Fibroblast of villous mesenchyme (primary cell): ENCODE results near the gene TRMT1. TPM values are rescaled to one million over a fixed set of nuclear protein-coding genes. Genes with fewer than 3 reads are reported as not detected.
A peak's percentile ranks its signal among the peaks of the same experiment; 100 is the strongest.

Experiments
- DNase-seq: peaks from one replicate; pipeline ENCODE4 v3.0.0-alpha.2; 2010; ENCODE audit warnings: low read depth
- H3K4me3 ChIP-seq: 2 replicates; pipeline ENCODE4 v1.5.1; 2011; ENCODE audit warnings: low read depth, mild to moderate bottlenecking, low read length
- total RNA-seq: library from RNA; depleted of rRNA; stranded (reverse); fragments of >200 nt; gene quantifications from 2 replicates; pipeline ENCODE4 v1.2.3, GENCODE V29; 2012
- TF ChIP-seq, protein P1 (sequence below): IDR thresholded peaks from 2 replicates; pipeline ENCODE4 v1.5.1; 2012; ENCODE audit warnings: low read depth, mild to moderate bottlenecking, low read length; ENCODE audit not compliant: insufficient read depth

Gene TRMT1
- total RNA-seq, 1 donor, result 25.9 TPM

DNA sequence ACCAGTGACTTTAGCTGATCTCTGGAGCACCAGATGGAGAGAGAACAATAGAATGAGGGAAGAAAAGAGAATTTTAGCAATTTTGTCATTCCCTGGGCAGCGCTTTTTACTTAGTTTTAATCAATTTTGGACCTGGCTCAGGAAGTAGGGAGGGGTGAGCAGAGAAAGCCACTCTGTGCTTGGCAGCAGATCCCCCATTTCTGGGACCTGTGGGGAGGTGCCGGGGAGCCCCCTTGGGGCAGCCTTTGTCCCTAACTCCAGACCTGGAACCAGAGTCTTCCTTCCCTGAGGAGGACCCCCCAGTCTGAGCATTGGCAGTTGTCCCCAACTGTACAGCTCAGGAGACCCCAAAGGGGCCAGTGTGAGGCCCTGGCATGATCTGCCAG lies 24.4 kb downstream of the TRMT1 start:
- no peak for DNase-seq
- TF ChIP-seq, protein P1, sequence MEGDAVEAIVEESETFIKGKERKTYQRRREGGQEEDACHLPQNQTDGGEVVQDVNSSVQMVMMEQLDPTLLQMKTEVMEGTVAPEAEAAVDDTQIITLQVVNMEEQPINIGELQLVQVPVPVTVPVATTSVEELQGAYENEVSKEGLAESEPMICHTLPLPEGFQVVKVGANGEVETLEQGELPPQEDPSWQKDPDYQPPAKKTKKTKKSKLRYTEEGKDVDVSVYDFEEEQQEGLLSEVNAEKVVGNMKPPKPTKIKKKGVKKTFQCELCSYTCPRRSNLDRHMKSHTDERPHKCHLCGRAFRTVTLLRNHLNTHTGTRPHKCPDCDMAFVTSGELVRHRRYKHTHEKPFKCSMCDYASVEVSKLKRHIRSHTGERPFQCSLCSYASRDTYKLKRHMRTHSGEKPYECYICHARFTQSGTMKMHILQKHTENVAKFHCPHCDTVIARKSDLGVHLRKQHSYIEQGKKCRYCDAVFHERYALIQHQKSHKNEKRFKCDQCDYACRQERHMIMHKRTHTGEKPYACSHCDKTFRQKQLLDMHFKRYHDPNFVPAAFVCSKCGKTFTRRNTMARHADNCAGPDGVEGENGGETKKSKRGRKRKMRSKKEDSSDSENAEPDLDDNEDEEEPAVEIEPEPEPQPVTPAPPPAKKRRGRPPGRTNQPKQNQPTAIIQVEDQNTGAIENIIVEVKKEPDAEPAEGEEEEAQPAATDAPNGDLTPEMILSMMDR, result no peak

DNA sequence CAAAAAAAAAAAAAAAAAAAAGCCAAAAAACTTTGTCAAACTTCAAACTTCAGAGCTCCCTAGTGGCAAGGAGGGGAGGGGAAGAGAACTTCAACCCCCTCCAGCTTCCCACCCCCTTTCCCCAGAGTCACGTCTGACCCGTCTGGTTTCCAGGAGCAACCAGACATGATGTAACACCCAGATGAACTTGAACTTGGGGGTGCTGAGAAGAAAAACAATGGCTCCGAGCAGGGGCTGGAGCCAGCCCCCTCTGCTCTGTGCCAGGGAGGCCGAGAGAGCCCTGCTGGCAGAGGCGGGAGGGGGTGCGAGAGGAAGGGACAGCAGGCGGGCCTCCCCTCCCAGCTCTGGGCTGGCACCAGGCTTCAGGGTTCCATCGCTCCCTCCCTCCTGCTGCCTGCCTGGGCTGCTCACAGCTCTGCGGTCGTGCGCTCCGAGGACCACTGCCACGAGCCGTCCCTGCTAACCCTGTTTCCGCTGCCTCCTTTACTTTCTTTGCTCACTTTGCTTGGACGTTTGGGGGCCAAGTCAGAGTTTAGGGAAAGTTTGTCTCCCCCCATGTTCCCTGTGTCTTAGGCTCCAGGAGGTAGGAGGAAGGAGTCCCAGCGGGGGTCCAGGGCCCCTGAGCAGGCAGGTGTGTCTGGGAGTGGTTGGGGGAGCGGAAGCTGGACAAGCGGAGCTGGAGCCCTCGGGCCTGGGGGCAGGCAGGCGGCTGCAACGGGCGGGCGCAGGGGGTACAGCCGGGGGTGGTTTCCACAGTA lies 25.0 kb downstream of the TRMT1 start:
- no peak overlapping the region for H3K4me3 ChIP-seq
- DNase-seq, result peak; percentile 67
- TF ChIP-seq, protein P1, result no peak

More for the DNA sequence above, 24.4 kb downstream of the TRMT1 start:
- no peak overlapping the region for H3K4me3 ChIP-seq

DNA sequence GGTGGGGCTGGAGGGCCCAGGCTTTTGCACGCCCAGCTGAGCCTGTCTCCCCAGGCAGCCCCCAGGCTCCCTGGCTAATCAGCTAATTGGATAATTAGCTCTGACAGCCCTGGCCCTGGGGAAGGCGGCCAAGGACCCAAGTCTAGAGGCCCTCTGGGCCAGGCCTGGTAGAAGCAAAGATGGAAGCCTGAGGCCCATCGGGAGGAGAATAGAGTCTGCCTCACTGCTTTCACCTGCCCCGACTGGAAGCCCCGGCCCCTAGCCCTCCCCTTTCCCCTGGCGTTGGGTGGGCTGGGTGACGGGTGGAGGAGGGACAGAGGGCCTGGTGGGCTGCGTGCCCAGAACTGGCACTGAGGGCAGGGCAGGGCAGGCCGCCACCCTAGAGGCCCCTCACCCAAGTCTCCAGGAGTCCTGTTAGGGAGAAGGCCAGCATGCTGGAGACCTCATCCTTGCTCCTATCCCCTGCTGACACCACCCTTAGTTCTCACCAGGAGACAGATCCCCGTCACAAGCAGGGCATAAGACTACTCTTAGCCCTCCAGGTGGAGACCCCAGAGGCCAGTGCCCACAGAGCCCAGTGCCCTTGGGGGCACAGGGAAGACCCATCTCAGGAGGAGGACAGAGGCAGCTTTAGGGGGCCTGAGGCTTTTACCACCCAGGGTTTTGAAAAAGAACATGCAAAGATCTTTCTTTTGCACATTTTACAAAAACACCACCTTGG lies 25.9 kb downstream of the TRMT1 start:
- no peak overlapping the region for H3K4me3 ChIP-seq
- TF ChIP-seq, protein P1, result no peak
- DNase-seq, result no peak

DNA sequence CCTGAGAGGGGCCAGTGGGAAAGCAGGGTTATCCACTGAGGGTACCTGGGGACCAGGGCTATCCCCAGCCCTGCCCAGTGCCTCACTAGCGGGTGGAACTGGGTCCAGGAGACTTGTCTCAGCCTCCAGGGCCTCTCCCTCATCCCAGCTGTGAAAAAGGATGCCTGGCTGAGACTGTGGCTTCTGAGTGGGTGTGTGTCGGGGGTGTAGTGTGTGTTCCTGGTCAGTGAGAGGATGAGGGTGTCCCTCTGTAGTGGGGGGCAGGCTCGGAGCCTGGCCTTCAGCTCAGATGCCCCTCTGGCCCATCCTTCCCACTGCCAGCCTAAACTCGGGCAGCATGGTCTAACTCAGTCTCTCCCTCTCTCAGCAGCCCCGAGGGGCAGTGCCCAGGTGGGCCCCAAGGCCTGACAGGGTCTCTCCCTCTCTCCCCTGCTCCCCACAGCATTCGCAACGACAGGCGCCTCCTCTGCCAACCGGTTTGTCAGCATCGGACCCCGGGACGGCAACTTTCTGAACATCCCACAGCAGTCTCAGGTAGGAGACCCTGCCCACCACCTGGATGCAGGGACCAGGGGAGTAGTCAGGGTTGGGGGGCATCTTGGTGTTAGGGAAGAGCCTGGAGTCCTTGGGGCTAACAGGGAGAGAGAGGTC lies 26.6 kb downstream of the TRMT1 start:
- no peak for DNase-seq
- TF ChIP-seq, protein P1, result no peak
- H3K4me3 ChIP-seq, result no peak overlapping the region

DNA sequence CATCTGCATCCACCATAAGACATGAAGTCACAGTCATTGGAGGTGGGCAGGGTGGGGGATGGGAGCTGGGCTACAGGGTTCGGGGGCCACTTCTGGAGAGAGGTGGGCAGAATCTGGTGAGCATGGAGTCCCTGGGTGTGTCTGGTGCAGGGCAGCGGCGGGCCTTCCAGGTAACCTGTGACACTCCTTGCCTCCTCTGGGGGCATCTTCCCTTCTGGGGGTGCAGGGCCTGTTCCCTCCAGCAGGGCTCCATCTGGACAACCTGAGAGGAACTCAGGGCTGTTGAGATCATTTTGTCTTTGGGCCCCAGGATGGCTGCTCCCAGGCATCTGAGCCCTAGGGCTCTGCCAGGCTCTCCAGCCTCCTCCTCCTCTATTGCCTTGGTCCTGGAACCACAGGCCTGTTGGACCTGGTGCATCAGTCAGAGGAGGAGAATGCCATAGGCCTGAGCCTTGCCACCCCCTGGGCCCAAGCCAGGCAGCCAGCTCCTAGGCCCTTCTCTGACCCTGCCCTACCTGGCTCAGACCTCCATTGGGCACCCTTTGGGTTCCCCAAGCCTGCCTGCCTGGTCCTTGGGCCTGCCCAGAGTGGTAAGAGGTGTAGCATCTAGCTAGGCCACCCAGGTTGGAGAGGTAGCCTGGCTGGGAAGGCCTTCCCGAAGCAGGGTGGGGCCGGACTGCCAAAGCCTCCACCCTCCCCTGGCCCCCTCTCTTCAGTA lies 27.2 kb downstream of the TRMT1 start:
- no peak overlapping the region for H3K4me3 ChIP-seq
- TF ChIP-seq, protein P1, result peak; percentile 35
- no peak for DNase-seq

DNA sequence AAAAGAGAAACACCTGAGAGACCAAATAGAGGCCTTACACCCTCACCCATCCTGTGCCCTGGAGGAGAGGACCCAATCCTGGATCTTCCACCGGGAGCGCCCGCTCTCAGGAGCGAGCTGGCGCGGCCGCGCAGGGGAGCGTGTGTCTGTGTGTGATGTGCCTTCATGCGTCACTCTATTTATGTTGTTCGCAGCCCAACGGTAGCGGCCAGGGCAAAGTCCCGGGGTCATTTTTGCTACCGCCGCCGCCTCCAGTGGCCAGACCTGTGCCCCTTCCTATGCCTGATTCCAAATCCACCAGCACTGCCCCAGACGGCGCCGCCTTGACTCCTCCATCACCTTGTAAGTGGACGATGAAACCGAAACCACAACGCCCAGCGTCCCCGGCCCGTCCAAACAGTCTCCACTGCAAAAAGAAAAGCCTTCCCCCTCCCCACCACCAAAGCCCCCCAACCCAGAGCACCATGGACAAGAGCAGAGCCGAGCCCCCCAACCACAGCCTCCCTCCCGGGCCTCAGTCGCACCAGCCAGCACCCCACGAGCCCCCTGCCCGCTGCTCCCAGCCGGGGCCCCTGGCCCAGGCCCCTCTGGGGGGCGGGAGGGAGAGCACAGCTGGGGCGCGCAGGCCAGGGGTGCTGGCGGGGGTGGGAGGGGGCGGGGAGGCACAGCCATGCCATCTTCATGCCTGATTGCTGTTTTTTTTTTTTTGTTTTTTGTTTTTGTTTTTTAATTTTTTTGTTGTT lies 28.6 kb downstream of the TRMT1 start:
- no peak for DNase-seq
- H3K4me3 ChIP-seq, result no peak overlapping the region
- TF ChIP-seq, protein P1, result no peak
